Esophagus squamous epithelium (tissue), 4 donors: Measurements from ENCODE around the gene RNF8.

ENCODE experiments used
- CTCF ChIP-seq, 6 experiments: fragments of 450-650 bp in 4 of 6; fragments of 200-600 bp in 2 of 6; sonication (generic) in 2 of 6; IDR thresholded peaks; one replicate each; pipeline ENCODE4 v1.5.1; 2016 to 2019; ENCODE audit warnings: antibody characterized with exemption in 6 of 6, mild to moderate bottlenecking in 4 of 6, moderate library complexity in 4 of 6
- POLR2A ChIP-seq, 4 donors: fragments of 450-650 bp; IDR thresholded peaks; one replicate each; pipeline ENCODE4 v1.6.1; 2017; ENCODE audit warnings: antibody characterized with exemption in 4 of 4, mild to moderate bottlenecking in 4 of 4, moderate library complexity in 3 of 4

GRCh38 chr6:37314487-37315156 is 39.2 kb upstream of the RNF8 start:
- TF ChIP-seq POLR2A (IDR thresholded peaks at IDR 0.05) (no peak), CTCF (IDR thresholded peaks at IDR 0.05) (peak in 5 of 6 experiments; percentile 13 to 62 (median 35))
